GM12878 (cell line): ENCODE measurements around the gene ZC3H6. TPM values are rescaled to one million over a fixed set of nuclear protein-coding genes. Genes with fewer than 3 reads are reported as not detected.

Experiments
- ATAC-seq: fragments of 200-7000 bp; cut with Tn5 transposase; 3 replicates; pipeline ENCODE4 v1.9.1; 2020; ENCODE audit warnings: mild to moderate bottlenecking, moderate library complexity
- Bru-seq: library from RNA; stranded (reverse); fragments of 400-500 nt; gene quantifications from one replicate; lab custom pipeline; 2021; lab: Mats Ljungman, UMichigan
- BruChase-seq, 2 experiments: library from RNA; stranded (reverse); fragments of 400-500 nt; gene quantifications; one replicate each; lab custom pipeline; 2021; lab: Mats Ljungman, UMichigan
- BruUV-seq: library from RNA; stranded (reverse); fragments of 400-500 nt; replicated peaks from 2 replicates; lab custom pipeline; 2021; lab: Mats Ljungman, UMichigan
- CTCF ChIA-PET: fragments of 300-600 bp; sonication (Branson Sonifier 250); formaldehyde crosslinking; extraction: SDS; loops from one replicate; lab custom pipeline; 2021; ENCODE audit warnings: inconsistent platforms; lab: Yijun Ruan, JAX
- POLR2A ChIA-PET: fragments of 350-600 bp; formaldehyde crosslinking; extraction: SDS; loops from one replicate; lab custom pipeline; 2021; ENCODE audit warnings: inconsistent platforms; lab: Charles Lee
- RAD21 ChIA-PET: fragments of 300-600 bp; sonication (Branson Sonifier 250); formaldehyde crosslinking; loops from one replicate; lab custom pipeline; 2023; ENCODE audit warnings: antibody characterized with exemption; ENCODE audit not compliant: unreplicated experiment; lab: Charles Lee
- SMC1A ChIA-PET: fragments of 300-600 bp; sonication (Branson Sonifier 250); formaldehyde crosslinking; loops from one replicate; lab custom pipeline; 2023; ENCODE audit not compliant: unreplicated experiment, uncharacterized antibody; lab: Charles Lee
- DNase-seq: peaks from one replicate; pipeline ENCODE4 v3.0.0-alpha.2; 2011; ENCODE audit warnings: low read depth, low spot score
- FAIRE-seq: peaks from 3 replicates; lab custom pipeline; 2011; peaks lifted over from hg19 to GRCh38; lab: Jason Lieb, UNC
- H2AFZ ChIP-seq: 2 replicates; pipeline ENCODE4 v1.6.0; 2011; ENCODE audit warnings: low read depth, low read length, control low read depth; ENCODE audit not compliant: control insufficient read depth
- H3K27ac ChIP-seq: 2 replicates; pipeline ENCODE4 v1.5.1; 2011; ENCODE audit warnings: control low read depth; ENCODE audit not compliant: control insufficient read depth, insufficient read depth
- H3K27me3 ChIP-seq, 2 experiments: replicated peaks in 1 of 2; 2 replicates each; pipeline versions ENCODE4 v1.6.0 to v1.6.1; 2011; ENCODE audit warnings: low read length in 1 of 2; ENCODE audit not compliant: control insufficient read depth in 2 of 2, insufficient read depth in 2 of 2
- H3K36me3 ChIP-seq, 2 experiments: 2 replicates each; pipeline ENCODE4 v1.5.1; 2011; ENCODE audit warnings: low read length in 1 of 2; ENCODE audit not compliant: control insufficient read depth in 2 of 2, insufficient read depth in 2 of 2
- H3K4me1 ChIP-seq: 2 replicates; pipeline ENCODE4 v1.6.1; 2011; ENCODE audit warnings: mild to moderate bottlenecking, low read length, moderate library complexity, mixed read lengths; ENCODE audit not compliant: control insufficient read depth, insufficient read depth
- H3K4me2 ChIP-seq: 2 replicates; pipeline ENCODE4 v1.6.0; 2011; ENCODE audit warnings: control low read depth; ENCODE audit not compliant: control insufficient read depth, insufficient read depth
- H3K4me3 ChIP-seq: fragments of 200-600 bp; sonication (generic); 2 replicates; pipeline ENCODE4 v1.5.1; 2016
- H3K79me2 ChIP-seq: 2 replicates; pipeline ENCODE4 v1.6.0; 2011; ENCODE audit warnings: low read length; ENCODE audit not compliant: control insufficient read depth, insufficient read depth
- H3K9ac ChIP-seq: 2 replicates; pipeline ENCODE4 v1.8.0; 2011; ENCODE audit warnings: low read length, control low read depth, mixed read lengths; ENCODE audit not compliant: control insufficient read depth, insufficient read depth
- H3K9me3 ChIP-seq: replicated peaks from 3 replicates; pipeline ENCODE4 v1.5.1; 2011; ENCODE audit warnings: mild to moderate bottlenecking, low read length; ENCODE audit not compliant: control insufficient read depth, insufficient read depth
- H4K20me1 ChIP-seq: 2 replicates; pipeline ENCODE4 v1.6.0; 2011; ENCODE audit not compliant: control insufficient read depth, insufficient read depth
- CHD1 ChIP-seq: IDR thresholded peaks from 2 replicates; pipeline ENCODE4 v1.6.1; 2012; ENCODE audit warnings: low read depth, low read length, improper control_type of control experiment
- DPF2 ChIP-seq: fragments of 450-650 bp; IDR thresholded peaks from 2 replicates; pipeline ENCODE4 v1.6.1; 2017; ENCODE audit warnings: mild to moderate bottlenecking
- EP300 ChIP-seq, 2 experiments: fragments of 150-350 bp in 1 of 2; IDR thresholded peaks; 2 replicates each; pipeline ENCODE4 v1.6.1; 2011 to 2012; ENCODE audit warnings: low read depth in 2 of 2, low read length in 2 of 2, borderline replicate concordance in 1 of 2, improper control_type of control experiment in 1 of 2, inconsistent platforms in 1 of 2; ENCODE audit not compliant: control insufficient read depth in 1 of 2
- IKZF2 ChIP-seq, 2 experiments: fragments of 450-650 bp; IDR thresholded peaks; 2 replicates each; pipeline ENCODE4 v1.6.1; 2017; ENCODE audit warnings: mild to moderate bottlenecking in 2 of 2, moderate library complexity in 2 of 2
- LARP7 ChIP-seq: fragments of 450-650 bp; IDR thresholded peaks from 2 replicates; pipeline ENCODE4 v1.6.1; 2017; ENCODE audit warnings: mild to moderate bottlenecking
- MEF2A ChIP-seq: IDR thresholded peaks from 2 replicates; pipeline ENCODE4 v1.6.1; 2011; ENCODE audit warnings: low read depth, mild to moderate bottlenecking, low read length, moderate library complexity; ENCODE audit not compliant: insufficient read depth
- NFIC ChIP-seq: IDR thresholded peaks from 2 replicates; pipeline ENCODE4 v1.6.1; 2012; ENCODE audit warnings: low read depth, mild to moderate bottlenecking, inconsistent platforms, low read length, moderate library complexity
- NR2C1 ChIP-seq: fragments of 450-650 bp; IDR thresholded peaks from 2 replicates; pipeline ENCODE4 v1.6.1; 2017; ENCODE audit warnings: antibody characterized with exemption, mild to moderate bottlenecking, moderate library complexity
- NR2F1 ChIP-seq: fragments of 450-650 bp; conservative IDR thresholded peaks from 2 replicates; pipeline ENCODE4 v1.6.1; 2017; ENCODE audit warnings: mild to moderate bottlenecking
- PAX8 ChIP-seq: fragments of 450-650 bp; IDR thresholded peaks from 2 replicates; pipeline ENCODE4 v1.6.1; 2017; ENCODE audit warnings: mild to moderate bottlenecking, moderate library complexity
- RUNX3 ChIP-seq: IDR thresholded peaks from 2 replicates; pipeline ENCODE4 v1.6.1; 2012; ENCODE audit warnings: low read length, inconsistent platforms
- WGBS: methylation state at CpG from one replicate; pipeline ENCODE4 v1.1.6; 2016; ENCODE audit warnings: low lambda C conversion rate; ENCODE audit not compliant: insufficient replicate concordance, insufficient coverage; ENCODE audit errors: missing lambda C conversion rate; 5-methylcytosine and 5-hydroxymethylcytosine counted together
- in situ Hi-C: fragments of 300-500 bp; cut with MboI; formaldehyde crosslinking; loops from 9 replicates; pipeline ENCODE4 v1.14.3; 2018; ENCODE audit warnings: mixed read lengths
- intact Hi-C: fragments of 100-400 bp; cut with micrococcal nuclease; formaldehyde crosslinking; loops from one replicate; pipeline ENCODE4 v1.14.2; 2022; ENCODE audit not compliant: unreplicated experiment
- long read RNA-seq, 2 experiments: library from polyadenylated mRNA; unstranded; transcript quantifications; one replicate each; pipeline ENCODE4 v2.0.0, GENCODE V29; 2019 to 2020
- polyA minus RNA-seq, 3 experiments: library from RNA; depleted of rRNA, polyadenylated mRNA; stranded (reverse); fragments of >200 nt; gene quantifications; 2 replicates each; pipeline ENCODE4 v1.2.3, GENCODE V29; 2011
- polyA plus RNA-seq, 11 experiments: library from polyadenylated mRNA; depleted of rRNA in 4 of 11; unstranded in 6 of 11; stranded (reverse) in 5 of 11; fragments of >200 nt; fragmentation: Nextera tagmentation in 4 of 11; fragmentation: Illumina TruSeq in 1 of 11; extraction: Ambion mirVana in 4 of 11; extraction: Trizol in 1 of 11; gene quantifications; 1 replicate in 1 of 11; 2 replicates in 10 of 11; pipeline versions ENCODE4 v1.2.1 to v1.2.3, GENCODE V29; 2011 to 2016; ENCODE audit warnings: inconsistent platforms in 2 of 11, missing spikeins in 2 of 11, low read depth in 1 of 11
- total RNA-seq, 4 experiments: library from RNA; depleted of rRNA in 3 of 4; stranded (reverse); fragments of >200 nt in 3 of 4; fragmentation: Illumina TruSeq in 1 of 4; extraction: Trizol in 1 of 4; gene quantifications; 2 replicates each; pipeline versions ENCODE4 v1.2.1 to v1.2.3, GENCODE V29; 2013 to 2021
- TF ChIP-seq, protein P1 (sequence below): fragments of 450-650 bp; IDR thresholded peaks from 2 replicates; pipeline ENCODE4 v1.6.1; 2017; ENCODE audit warnings: borderline replicate concordance
- TF ChIP-seq, protein P2 (sequence below): IDR thresholded peaks from 2 replicates; pipeline ENCODE4 v1.6.1; 2012; ENCODE audit warnings: low read depth, low read length, improper control_type of control experiment

The ZC3H6 gene, protein sequence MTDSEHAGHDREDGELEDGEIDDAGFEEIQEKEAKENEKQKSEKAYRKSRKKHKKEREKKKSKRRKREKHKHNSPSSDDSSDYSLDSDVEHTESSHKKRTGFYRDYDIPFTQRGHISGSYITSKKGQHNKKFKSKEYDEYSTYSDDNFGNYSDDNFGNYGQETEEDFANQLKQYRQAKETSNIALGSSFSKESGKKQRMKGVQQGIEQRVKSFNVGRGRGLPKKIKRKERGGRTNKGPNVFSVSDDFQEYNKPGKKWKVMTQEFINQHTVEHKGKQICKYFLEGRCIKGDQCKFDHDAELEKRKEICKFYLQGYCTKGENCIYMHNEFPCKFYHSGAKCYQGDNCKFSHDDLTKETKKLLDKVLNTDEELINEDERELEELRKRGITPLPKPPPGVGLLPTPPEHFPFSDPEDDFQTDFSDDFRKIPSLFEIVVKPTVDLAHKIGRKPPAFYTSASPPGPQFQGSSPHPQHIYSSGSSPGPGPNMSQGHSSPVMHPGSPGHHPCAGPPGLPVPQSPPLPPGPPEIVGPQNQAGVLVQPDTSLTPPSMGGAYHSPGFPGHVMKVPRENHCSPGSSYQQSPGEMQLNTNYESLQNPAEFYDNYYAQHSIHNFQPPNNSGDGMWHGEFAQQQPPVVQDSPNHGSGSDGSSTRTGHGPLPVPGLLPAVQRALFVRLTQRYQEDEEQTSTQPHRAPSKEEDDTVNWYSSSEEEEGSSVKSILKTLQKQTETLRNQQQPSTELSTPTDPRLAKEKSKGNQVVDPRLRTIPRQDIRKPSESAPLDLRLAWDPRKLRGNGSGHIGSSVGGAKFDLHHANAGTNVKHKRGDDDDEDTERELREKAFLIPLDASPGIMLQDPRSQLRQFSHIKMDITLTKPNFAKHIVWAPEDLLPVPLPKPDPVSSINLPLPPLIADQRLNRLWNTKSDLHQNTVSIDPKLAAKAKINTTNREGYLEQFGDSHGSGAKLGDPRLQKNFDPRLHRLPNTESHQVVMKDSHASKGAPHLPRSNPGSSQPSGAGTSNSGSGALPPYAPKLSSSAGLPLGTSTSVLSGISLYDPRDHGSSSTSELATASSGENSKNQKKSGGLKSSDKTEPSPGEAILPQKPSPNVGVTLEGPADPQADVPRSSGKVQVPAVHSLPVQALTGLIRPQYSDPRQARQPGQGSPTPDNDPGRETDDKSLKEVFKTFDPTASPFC
- total RNA-seq (2013; cell fraction: nucleolus; rRNA removed), result 5.3 and 6.6 TPM in 2 replicates
- 2.1 and 2.9 TPM in 2 replicates for total RNA-seq (2014; rRNA removed)
- 4.4 and 4.6 TPM in 2 replicates for total RNA-seq (2014; rRNA removed; fragmentation: Illumina TruSeq; extraction: Trizol)
- total RNA-seq (2021), result 4.7 and 5.0 TPM in 2 replicates
- 1.0 TPM for polyA plus RNA-seq (2011; ENCODE audit: low read depth)
- polyA plus RNA-seq (2011; rRNA removed), result 1.9 and 2.4 TPM in 2 replicates
- polyA plus RNA-seq (2011; cell fraction: cytosol; rRNA removed), result 0.65 and 0.97 TPM in 2 replicates
- 1.6 TPM in 2 replicates for polyA plus RNA-seq (2011; cell fraction: nucleus; rRNA removed)
- 4.0 and 5.8 TPM in 2 replicates for polyA plus RNA-seq (2012)
- polyA plus RNA-seq (2014; fragmentation: Illumina TruSeq; extraction: Trizol), result 2.7 and 2.8 TPM in 2 replicates
- 1 to 10 TPM in 1 of 2 experiments, under 1 TPM in 1; 0.53 to 1.2 TPM for polyA plus RNA-seq (2014; fragmentation: Nextera tagmentation; extraction: Ambion mirVana)
- polyA plus RNA-seq (2014; rRNA removed), result 1.9 and 2.0 TPM in 2 replicates
- 1 to 10 TPM in 1 of 2 experiments, under 1 TPM in 1; 0.70 to 1.1 TPM for polyA plus RNA-seq (2016; fragmentation: Nextera tagmentation; extraction: Ambion mirVana)
- polyA minus RNA-seq (2011; rRNA and poly(A)+ RNA removed), result 1.7 and 2.0 TPM in 2 replicates
- polyA minus RNA-seq (2011; cell fraction: cytosol; rRNA and poly(A)+ RNA removed), result 1.1 and 2.5 TPM in 2 replicates
- polyA minus RNA-seq (2011; cell fraction: nucleus; rRNA and poly(A)+ RNA removed), result 1.9 and 2.3 TPM in 2 replicates
- Bru-seq, nascent RNA, result percentile 58 among the genes with signal in this experiment
- BruChase-seq, experiment 1, labeled RNA remaining after a 6-hour chase, result percentile 60 among the genes with signal in this experiment
- percentile 54 among the genes with signal in this experiment for BruChase-seq, experiment 2, labeled RNA remaining after a 2-hour chase
- long read RNA-seq, experiment 1, result 0 reads
- long read RNA-seq, experiment 2, partial matches to known transcripts, result 1 of 1 reads
- long read RNA-seq, experiment 2, other reads (novel, unspliced or antisense), result 0 of 1 reads

DNA sequence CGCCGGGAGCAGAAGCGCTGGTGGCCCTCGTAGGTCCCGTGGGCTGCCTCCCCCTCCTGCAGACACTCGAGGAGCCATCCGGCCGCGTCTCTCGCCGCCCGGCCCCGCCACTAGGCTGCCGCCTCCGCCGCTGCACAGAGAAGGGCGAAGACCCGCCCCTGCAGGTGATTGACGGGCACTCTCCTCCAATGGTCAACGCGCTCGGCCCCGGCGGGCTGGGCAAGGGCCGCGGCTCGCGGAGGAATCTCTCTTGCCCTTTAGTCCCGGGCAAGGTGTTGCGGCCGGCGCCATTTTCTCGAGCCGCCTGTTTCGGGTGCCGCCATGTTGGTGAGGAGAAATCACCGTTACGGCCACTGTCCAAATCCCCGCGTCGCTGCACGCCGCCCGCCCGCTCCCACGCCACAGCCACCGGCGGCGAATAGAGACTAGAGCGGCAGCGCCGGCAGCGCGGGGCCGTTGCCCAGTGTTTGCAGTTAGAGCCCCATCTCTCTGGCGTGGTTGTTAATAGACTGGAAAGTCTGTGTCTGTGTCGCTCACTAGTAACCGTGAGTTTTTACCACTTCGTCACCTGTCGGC is at the start of gene ZC3H6:
ZC3H6 (plus strand) TSS at position 287 of the 576 bp plus-strand sequence. CDS start 398 bp downstream, outside the sequence.
- under 1% methylated on average over 59 of the region's 60 CpGs for WGBS
- Histone ChIP-seq H3K4me1 (no peaks in the 10 kb centered on the region), H3K36me3 (no peaks in the 10 kb centered on the region), H3K4me3 (peak within 1 kb of the TSS; percentile 99), H3K27ac (peak within 1 kb of the TSS; percentile 94), H2AFZ (peak within 1 kb of the TSS; percentile 68), H3K79me2 (peaks cover 9% of the 10 kb centered on the region), H3K4me2 (peak within 1 kb of the TSS; percentile 67), H4K20me1 (no peaks in the 10 kb centered on the region), H3K9ac (peak within 1 kb of the TSS; percentile 96), H3K9me3 (no peaks in the 10 kb centered on the region), H3K27me3 (no peaks in the 10 kb centered on the region)
- peak; percentile 97 for ATAC-seq
- RAD21 ChIA-PET, result interaction anchor here (1.2 kb wide), 1 partner anchor 23 kb away, joined by 4 read pairs; no protein-coding TSS in a partner anchor
- peak; percentile 83 for FAIRE-seq
- no TSS peak for BruUV-seq
- CTCF ChIA-PET, result interaction anchor here (1.0 to 4.4 kb wide), 2 partner anchors 15 to 19 kb away, joined by 5 to 39 read pairs; no protein-coding TSS in a partner anchor
- POLR2A ChIA-PET, result interaction anchor here (0.7 to 1.2 kb wide), 6 partner anchors 20 to 369 kb away, joined by 3 to 6 read pairs (median 4); partner anchors contain the start of genes TMEM87B and ZC3H8
- in situ Hi-C loops (no loop called here), intact Hi-C loops (loop anchor here (1.0 to 5.0 kb wide), 3 partner anchors 21 to 157 kb away; partner anchors contain the start of gene RGPD8)
- SMC1A ChIA-PET, result interaction anchor here (0.9 to 1.1 kb wide), 2 partner anchors 20 to 25 kb away, joined by 3 to 6 read pairs; no protein-coding TSS in a partner anchor
- DNase-seq, result peak; percentile 85
- TF ChIP-seq NR2C1 (peak; percentile 88), EP300 (IDR thresholded peaks at IDR 0.05; ENCODE audit: borderline replicate concordance in 1 of 2, control insufficient read depth in 1 of 2, low read depth in 2 of 2, low read length in 2 of 2) (no peak), LARP7 (peak; percentile 90), NFIC (no peak), NR2F1 (peak; percentile 87), CHD1 (0 out of 2 replicates have a peak, but pooled peaks have one; percentile 19), DPF2 (peak; percentile 100), IKZF2 (IDR thresholded peaks at IDR 0.05) (peak; percentile 42 to 83; a peak in 3 of 4 replicates), RUNX3 (peak; percentile 88), MEF2A (peak; percentile 57; the same call in 1 of the 2 replicates), PAX8 (no peak)
- TF ChIP-seq, protein P1, sequence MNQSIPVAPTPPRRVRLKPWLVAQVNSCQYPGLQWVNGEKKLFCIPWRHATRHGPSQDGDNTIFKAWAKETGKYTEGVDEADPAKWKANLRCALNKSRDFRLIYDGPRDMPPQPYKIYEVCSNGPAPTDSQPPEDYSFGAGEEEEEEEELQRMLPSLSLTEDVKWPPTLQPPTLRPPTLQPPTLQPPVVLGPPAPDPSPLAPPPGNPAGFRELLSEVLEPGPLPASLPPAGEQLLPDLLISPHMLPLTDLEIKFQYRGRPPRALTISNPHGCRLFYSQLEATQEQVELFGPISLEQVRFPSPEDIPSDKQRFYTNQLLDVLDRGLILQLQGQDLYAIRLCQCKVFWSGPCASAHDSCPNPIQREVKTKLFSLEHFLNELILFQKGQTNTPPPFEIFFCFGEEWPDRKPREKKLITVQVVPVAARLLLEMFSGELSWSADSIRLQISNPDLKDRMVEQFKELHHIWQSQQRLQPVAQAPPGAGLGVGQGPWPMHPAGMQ, result no peak
- TF ChIP-seq, protein P2, sequence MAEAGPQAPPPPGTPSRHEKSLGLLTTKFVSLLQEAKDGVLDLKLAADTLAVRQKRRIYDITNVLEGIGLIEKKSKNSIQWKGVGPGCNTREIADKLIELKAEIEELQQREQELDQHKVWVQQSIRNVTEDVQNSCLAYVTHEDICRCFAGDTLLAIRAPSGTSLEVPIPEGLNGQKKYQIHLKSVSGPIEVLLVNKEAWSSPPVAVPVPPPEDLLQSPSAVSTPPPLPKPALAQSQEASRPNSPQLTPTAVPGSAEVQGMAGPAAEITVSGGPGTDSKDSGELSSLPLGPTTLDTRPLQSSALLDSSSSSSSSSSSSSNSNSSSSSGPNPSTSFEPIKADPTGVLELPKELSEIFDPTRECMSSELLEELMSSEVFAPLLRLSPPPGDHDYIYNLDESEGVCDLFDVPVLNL, result no peak
